Measurements from ENCODE around the gene RPL19.

Gene RPL19

GRCh38 chr17:39213852-39214251 lies 13.8 kb downstream of the RPL19 start:
- peaks cover 10% of the 10 kb centered on the region for H3K27me3 ChIP-seq (ENCODE audit: low read depth)

GRCh38 chr17:39217734-39218369 lies 17.8 kb downstream of the RPL19 start:
- no peak for DNase-seq (ENCODE audit: low spot score in 2 of 2)
- no peak overlapping the region for H3K4me3 ChIP-seq
- 0 out of 2 replicates have a peak, but pooled peaks cover 2% of the 10 kb centered on the region for H3K27me3 ChIP-seq (ENCODE audit: low read depth)
- in situ Hi-C loops (cut with MboI; ENCODE audit: low sequenced_read_pairs) = no loop called here
- no peaks in the 10 kb centered on the region for H3K36me3 ChIP-seq (replicated peaks)
- no peaks in the 10 kb centered on the region for H3K9me3 ChIP-seq
- H3K4me1 ChIP-seq = no peaks in the 10 kb centered on the region

More at GRCh38 chr17:39213852-39214251, 13.8 kb downstream of the RPL19 start:
- H3K4me3 ChIP-seq = no peak overlapping the region
- DNase-seq (ENCODE audit: low spot score in 2 of 2) = no peak
- no peaks in the 10 kb centered on the region for H3K4me1 ChIP-seq
- in situ Hi-C loops (cut with MboI; ENCODE audit: low sequenced_read_pairs) = no loop called here
- no peaks in the 10 kb centered on the region for H3K36me3 ChIP-seq (replicated peaks)
- no peaks in the 10 kb centered on the region for H3K9me3 ChIP-seq

DNA sequence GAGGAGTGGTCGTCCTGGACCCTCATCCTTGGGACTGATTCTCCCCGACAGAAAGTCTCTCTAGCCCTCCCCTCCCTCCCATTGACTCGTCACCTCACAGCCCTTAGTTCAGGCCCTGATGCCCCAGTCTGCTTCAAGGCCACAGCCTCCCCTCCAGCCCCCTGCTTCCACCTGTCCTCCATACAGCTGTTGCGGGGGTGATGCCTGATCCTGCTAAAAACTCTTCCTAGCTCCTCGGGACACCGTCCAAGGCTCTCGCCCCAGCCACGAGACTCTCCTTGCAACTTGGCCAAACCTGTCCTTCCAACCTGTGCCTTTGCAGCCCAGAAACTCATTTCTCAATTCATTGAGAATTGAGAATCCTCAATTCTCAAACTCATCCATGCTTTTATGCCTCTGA lies 18.8 kb downstream of the RPL19 start:
- no peaks in the 10 kb centered on the region for H3K36me3 ChIP-seq (replicated peaks)
- in situ Hi-C loops (cut with MboI; ENCODE audit: low sequenced_read_pairs) = no loop called here
- H3K4me3 ChIP-seq = no peak overlapping the region
- H3K9me3 ChIP-seq = no peaks in the 10 kb centered on the region
- no peaks in the 10 kb centered on the region for H3K4me1 ChIP-seq
- H3K27me3 ChIP-seq (ENCODE audit: low read depth) = 0 out of 2 replicates have a peak, but pooled peaks cover 2% of the 10 kb centered on the region
- DNase-seq (ENCODE audit: low spot score in 2 of 2) = no peak

GRCh38 chr17:39219647-39220154 lies 19.6 kb downstream of the RPL19 start:
- peaks cover 8% of the 10 kb centered on the region for H3K27me3 ChIP-seq (ENCODE audit: low read depth)
- H3K36me3 ChIP-seq (replicated peaks) = no peaks in the 10 kb centered on the region
- H3K9me3 ChIP-seq = no peaks in the 10 kb centered on the region
- H3K4me1 ChIP-seq = no peaks in the 10 kb centered on the region
- DNase-seq (ENCODE audit: low spot score in 2 of 2) = no peak
- in situ Hi-C loops (cut with MboI; ENCODE audit: low sequenced_read_pairs) = no loop called here
- no peak overlapping the region for H3K4me3 ChIP-seq

- Histone ChIP-seq H3K9me3 (no peaks in the 10 kb centered on the region), H3K27me3 (ENCODE audit: low read depth) (peaks cover 15% of the 10 kb centered on the region), H3K4me1 (peaks cover 5% of the 10 kb centered on the region), H3K36me3 (replicated peaks) (no peaks in the 10 kb centered on the region), H3K4me3 (no peak overlapping the region)
- in situ Hi-C loops (cut with MboI; ENCODE audit: low sequenced_read_pairs) = no loop called here
- no peak for DNase-seq (ENCODE audit: low spot score in 2 of 2)
These were observed 21.5 kb downstream of the RPL19 start for GRCh38 chr17:39221572-39221971.

- Histone ChIP-seq H3K4me3 (no peak overlapping the region), H3K4me1 (peaks cover 5% of the 10 kb centered on the region), H3K9me3 (no peaks in the 10 kb centered on the region), H3K36me3 (replicated peaks) (no peaks in the 10 kb centered on the region), H3K27me3 (ENCODE audit: low read depth) (peaks cover 15% of the 10 kb centered on the region)
- DNase-seq (ENCODE audit: low spot score in 2 of 2) = no peak
- in situ Hi-C loops (cut with MboI; ENCODE audit: low sequenced_read_pairs) = no loop called here
These were observed 22.1 kb downstream of the RPL19 start for GRCh38 chr17:39222151-39222550.

DNA sequence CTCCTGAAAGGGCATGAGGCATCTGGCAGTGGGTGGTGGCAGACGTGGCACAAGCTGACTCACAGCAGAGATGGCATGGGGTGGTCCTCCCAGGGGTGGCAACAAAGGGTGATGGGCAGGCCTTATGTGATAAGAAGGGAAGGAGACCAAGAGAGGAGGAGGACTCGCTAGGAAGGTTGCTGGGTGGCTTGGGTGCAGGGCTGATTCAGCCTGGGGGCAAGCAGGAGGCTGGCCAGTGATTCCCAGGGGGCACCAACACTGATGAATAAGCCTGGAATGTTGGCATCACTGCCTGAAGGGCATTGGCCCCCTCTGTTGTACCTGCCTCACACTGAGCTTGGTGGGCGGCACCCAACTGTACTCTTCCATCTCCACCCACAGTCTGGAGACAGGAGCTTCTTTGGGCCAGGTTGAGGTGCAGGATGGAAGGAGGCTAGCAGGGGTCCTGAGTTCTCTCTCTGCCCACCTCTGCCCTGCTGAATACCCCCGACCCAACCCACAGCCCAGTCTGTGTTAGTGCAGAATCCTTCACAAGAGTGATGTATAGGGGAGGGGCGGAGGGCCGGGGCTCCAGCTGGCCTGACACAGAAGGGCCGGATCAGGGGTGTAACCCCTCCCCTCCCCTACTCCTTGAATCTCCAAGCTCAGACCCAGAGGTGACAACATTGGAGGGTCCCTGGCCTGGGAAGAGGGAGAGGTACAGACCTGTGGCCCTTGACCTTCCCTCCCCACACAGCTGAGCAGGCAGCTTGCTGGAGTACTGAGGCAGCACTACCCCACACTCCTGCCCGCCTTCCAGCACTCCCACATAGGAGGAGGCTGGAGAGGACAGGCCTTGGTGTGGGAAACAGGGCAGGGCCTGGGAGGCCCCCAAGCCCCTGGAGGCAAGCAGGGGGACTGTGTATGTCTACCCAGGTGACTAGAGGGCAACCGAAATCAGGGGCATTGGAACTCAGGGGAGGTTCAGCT lies 23.1 kb downstream of the RPL19 start:
- peaks cover 15% of the 10 kb centered on the region for H3K27me3 ChIP-seq (ENCODE audit: low read depth)
- no peak for DNase-seq (ENCODE audit: low spot score in 2 of 2)
- in situ Hi-C loops (cut with MboI; ENCODE audit: low sequenced_read_pairs) = no loop called here

DNA sequence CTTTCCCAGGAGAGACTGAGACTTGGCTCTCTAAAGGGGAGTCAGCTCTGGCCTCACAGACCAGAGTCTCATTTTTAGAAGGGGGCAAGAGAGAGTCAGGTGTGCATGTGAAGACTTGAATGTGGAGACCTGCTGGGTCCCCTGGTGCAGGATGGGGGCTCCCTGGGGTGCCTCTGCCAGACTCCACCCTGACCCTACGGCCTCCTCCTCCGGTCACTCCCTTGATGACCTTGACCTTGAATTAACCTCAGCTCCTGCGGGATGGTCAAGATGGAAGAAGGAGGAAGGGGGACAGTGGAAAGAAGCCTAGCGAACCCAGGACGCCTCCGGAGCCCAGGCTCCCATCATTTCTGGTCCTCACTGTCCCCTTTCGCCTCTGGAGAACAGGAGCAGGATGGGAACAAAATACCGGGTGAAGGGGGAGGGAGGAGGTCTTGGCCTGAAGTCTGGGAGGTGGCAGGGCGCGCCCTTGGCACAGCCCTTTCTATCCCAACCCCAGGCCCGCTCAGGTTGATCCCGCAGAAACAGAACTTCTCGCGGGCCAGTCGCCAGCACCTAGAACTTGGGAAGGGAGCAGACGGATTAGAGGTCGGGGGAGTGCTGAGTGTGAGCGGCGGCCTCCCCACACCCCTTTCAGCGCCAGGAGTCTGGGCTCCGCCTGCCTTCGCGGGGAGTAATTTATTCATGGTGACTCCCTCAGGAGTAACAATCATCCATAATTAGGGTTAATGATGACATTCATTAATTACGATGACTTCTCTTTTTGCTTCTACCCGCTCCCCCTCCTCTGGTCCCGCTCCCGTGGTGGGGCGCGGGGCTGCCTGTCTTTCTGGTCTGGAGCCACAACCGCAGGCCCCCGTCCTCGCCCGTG lies 24.1 kb downstream of the RPL19 start:
- Histone ChIP-seq H3K4me3 (peak overlapping the region; percentile 50), H3K9me3 (no peaks in the 10 kb centered on the region), H3K27me3 (ENCODE audit: low read depth) (peaks cover 13% of the 10 kb centered on the region), H3K36me3 (replicated peaks) (no peaks in the 10 kb centered on the region), H3K4me1 (peaks cover 5% of the 10 kb centered on the region)
- in situ Hi-C loops (cut with MboI; ENCODE audit: low sequenced_read_pairs) = no loop called here
- no peak for DNase-seq (ENCODE audit: low spot score in 2 of 2)

More for the DNA sequence above, 23.1 kb downstream of the RPL19 start:
- H3K36me3 ChIP-seq (replicated peaks) = no peaks in the 10 kb centered on the region
- H3K4me1 ChIP-seq = peaks cover 5% of the 10 kb centered on the region
- no peaks in the 10 kb centered on the region for H3K9me3 ChIP-seq
- no peak overlapping the region for H3K4me3 ChIP-seq

- no peaks in the 10 kb centered on the region for H3K9me3 ChIP-seq
- peaks cover 5% of the 10 kb centered on the region for H3K4me1 ChIP-seq
- peaks cover 13% of the 10 kb centered on the region for H3K27me3 ChIP-seq (ENCODE audit: low read depth)
- H3K36me3 ChIP-seq (replicated peaks) = no peaks in the 10 kb centered on the region
- peak in 1 of 2 experiments; percentile 35 for DNase-seq (ENCODE audit: low spot score in 2 of 2)
- peak overlapping the region; percentile 50 for H3K4me3 ChIP-seq
- in situ Hi-C loops (cut with MboI; ENCODE audit: low sequenced_read_pairs) = no loop called here
These were observed 24.8 kb downstream of the RPL19 start for GRCh38 chr17:39224778-39225307.

GRCh38 chr17:39225308-39225958 lies 25.4 kb downstream of the RPL19 start, which contains the start of gene STAC2:
TSS of gene STAC2 (minus strand) at chr17:39225945. CDS start at chr17:39225502, 443 bp downstream.
- Histone ChIP-seq H3K4me3 (peak within 1 kb of the TSS; percentile 50), H3K36me3 (replicated peaks) (no peaks in the 10 kb centered on the region), H3K9me3 (no peaks in the 10 kb centered on the region), H3K4me1 (peaks cover 5% of the 10 kb centered on the region), H3K27me3 (ENCODE audit: low read depth) (peaks cover 13% of the 10 kb centered on the region)
- no peak for DNase-seq (ENCODE audit: low spot score in 2 of 2)
- in situ Hi-C loops (cut with MboI; ENCODE audit: low sequenced_read_pairs) = no loop called here

DNA sequence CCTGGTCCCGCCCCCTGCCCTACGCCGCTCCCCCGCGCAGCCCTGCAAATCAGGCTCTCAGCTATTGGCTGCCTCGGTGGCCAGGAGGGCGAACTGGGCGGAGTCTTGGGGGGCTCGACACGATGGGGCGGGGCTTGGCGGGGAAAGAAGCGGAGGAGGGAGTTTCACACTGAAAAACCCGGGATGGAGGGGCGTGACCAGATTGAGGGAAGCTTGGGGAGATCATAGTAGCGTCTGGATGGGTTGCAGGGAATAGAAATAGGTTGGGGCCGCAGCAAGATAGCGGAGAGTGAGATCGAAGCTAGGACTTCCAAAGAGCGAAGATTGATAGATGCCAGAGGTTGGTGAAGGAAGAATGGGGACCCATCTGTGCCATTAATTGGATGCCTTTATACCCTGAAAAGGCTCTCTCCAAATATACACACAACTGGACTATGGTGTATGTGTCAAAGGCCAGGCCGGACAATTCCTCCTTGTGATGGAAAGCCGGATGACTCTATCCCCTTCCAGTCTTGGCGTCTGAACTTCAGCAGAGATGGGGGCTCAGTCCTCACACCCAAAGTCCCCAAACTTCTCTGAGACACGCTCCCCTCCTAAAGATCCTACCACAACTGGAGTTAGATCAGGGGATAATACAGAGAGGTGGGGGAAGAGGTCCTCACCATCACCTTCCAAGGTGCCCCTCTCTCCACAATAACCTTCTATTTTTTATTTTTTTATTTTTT lies 26.0 kb downstream of the RPL19 start:
- Histone ChIP-seq H3K36me3 (replicated peaks) (no peaks in the 10 kb centered on the region), H3K27me3 (ENCODE audit: low read depth) (peaks cover 13% of the 10 kb centered on the region), H3K9me3 (no peaks in the 10 kb centered on the region), H3K4me1 (peaks cover 5% of the 10 kb centered on the region), H3K4me3 (peak overlapping the region; percentile 50)
- peak; percentile 89 to 99 for DNase-seq (ENCODE audit: low spot score in 2 of 2)
- in situ Hi-C loops (cut with MboI; ENCODE audit: low sequenced_read_pairs) = no loop called here

GRCh38 chr17:39227364-39227919 lies 27.4 kb downstream of the RPL19 start:
- peaks cover 8% of the 10 kb centered on the region for H3K4me1 ChIP-seq
- H3K4me3 ChIP-seq = no peak overlapping the region
- in situ Hi-C loops (cut with MboI; ENCODE audit: low sequenced_read_pairs) = no loop called here
- DNase-seq (ENCODE audit: low spot score in 2 of 2) = no peak
- H3K36me3 ChIP-seq (replicated peaks) = no peaks in the 10 kb centered on the region
- H3K27me3 ChIP-seq (ENCODE audit: low read depth) = peaks cover 13% of the 10 kb centered on the region
- H3K9me3 ChIP-seq = no peaks in the 10 kb centered on the region
